Upper lobe of left lung (tissue), 4 donors: ENCODE results near the gene HOXB7.

Experiments
- EP300 ChIP-seq, 4 donors: sonication (generic); formaldehyde crosslinking; IDR thresholded peaks; one replicate each; pipeline ENCODE4 v1.5.1; 2017; ENCODE audit warnings: antibody characterized with exemption in 4 of 4, control low read depth in 2 of 4
- POLR2A ChIP-seq, 4 donors: fragments of 450-650 bp; IDR thresholded peaks; one replicate each; pipeline ENCODE4 v1.5.1; 2016 to 2017; ENCODE audit warnings: antibody characterized with exemption in 4 of 4, mild to moderate bottlenecking in 2 of 4
- POLR2AphosphoS5 ChIP-seq, 2 donors: sonication (generic); formaldehyde crosslinking; IDR thresholded peaks; one replicate each; pipeline ENCODE4 v1.5.1; 2017; ENCODE audit warnings: antibody characterized with exemption in 2 of 2
- TF ChIP-seq, protein P1 (sequence below), 6 experiments: fragments of 450-650 bp in 4 of 6; fragments of 200-600 bp in 2 of 6; sonication (generic) in 2 of 6; IDR thresholded peaks; one replicate each; pipeline ENCODE4 v1.5.1; 2016 to 2019; ENCODE audit warnings: antibody characterized with exemption in 6 of 6

DNA sequence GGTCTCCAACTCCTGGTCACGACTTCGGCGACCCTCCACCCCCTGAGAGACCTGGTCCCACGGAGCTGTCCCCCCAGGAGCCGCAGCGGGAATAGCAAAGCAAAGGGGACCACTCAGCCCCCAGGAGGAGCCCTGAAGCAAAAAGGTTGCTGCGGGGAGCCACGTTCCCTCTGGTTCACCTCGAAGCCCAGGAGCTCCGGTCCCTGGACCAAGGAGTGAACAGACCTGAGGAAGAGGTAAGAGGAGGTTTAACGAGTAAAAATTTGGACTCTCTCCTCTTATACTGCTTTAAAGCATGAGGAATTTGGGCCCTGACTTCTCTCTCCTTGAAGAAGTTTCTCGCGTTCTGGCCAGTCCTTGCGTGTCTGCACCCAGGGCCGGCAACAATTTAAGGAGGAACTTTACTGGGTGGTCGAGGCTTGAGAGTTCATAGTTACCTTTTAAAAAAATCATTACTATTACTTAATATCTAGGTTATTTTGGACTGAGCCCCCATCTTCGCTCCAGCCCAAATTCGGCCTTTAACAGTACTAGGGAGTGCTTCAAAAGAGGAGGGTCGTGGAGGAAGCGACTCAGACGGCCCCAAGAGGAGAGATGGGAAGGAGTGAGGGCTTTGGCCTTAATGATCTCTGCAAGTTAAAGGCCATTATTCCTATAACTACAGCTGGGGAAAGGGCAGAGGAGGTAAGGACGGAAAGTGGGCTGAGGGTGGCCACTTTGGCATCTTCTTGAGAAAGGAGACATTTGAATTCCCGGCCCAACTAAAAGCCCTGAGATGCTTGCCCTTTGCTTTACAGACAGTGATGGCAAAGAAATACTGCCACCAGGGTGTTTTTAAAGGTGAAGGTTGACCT lies 32.3 kb upstream of the HOXB7 start:
- TF ChIP-seq POLR2A (IDR thresholded peaks at IDR 0.05), result no peak
- TF ChIP-seq, protein P1, sequence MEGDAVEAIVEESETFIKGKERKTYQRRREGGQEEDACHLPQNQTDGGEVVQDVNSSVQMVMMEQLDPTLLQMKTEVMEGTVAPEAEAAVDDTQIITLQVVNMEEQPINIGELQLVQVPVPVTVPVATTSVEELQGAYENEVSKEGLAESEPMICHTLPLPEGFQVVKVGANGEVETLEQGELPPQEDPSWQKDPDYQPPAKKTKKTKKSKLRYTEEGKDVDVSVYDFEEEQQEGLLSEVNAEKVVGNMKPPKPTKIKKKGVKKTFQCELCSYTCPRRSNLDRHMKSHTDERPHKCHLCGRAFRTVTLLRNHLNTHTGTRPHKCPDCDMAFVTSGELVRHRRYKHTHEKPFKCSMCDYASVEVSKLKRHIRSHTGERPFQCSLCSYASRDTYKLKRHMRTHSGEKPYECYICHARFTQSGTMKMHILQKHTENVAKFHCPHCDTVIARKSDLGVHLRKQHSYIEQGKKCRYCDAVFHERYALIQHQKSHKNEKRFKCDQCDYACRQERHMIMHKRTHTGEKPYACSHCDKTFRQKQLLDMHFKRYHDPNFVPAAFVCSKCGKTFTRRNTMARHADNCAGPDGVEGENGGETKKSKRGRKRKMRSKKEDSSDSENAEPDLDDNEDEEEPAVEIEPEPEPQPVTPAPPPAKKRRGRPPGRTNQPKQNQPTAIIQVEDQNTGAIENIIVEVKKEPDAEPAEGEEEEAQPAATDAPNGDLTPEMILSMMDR (IDR thresholded peaks at IDR 0.05), result no peak
- TF ChIP-seq POLR2AphosphoS5 (IDR thresholded peaks at IDR 0.05), result no peak
- no peak for TF ChIP-seq EP300 (IDR thresholded peaks at IDR 0.05)
